ENCODE measurements around the gene FLT4. TPM values are rescaled to one million over a fixed set of nuclear protein-coding genes. Genes with fewer than 3 reads are reported as not detected.

FLT4 gene
- total RNA-seq, 1 experiment from 2014 or later = 0.44 TPM

DNA sequence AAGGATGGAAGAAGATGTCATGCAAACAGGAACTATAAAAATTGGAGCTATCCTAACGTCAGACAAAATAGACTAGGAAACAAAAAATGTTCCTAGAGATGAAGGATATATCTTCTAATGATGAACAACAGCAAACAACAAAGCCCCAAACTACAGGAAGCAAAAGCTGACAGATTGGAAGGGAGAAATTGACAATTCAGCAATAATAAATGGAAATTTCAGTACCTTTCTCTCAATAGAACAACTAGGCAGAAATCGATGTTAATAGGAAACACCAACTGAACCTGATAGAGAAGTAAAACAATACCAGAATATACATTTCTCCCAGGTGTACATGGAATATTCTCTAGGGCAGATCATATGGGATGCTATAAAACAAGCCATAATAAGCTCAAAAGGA lies 65.7 kb downstream of the FLT4 start:
- H3K36me3 ChIP-seq (ENCODE audit: control insufficient read depth, insufficient read depth, low read length) = no peaks in the 10 kb centered on the region
- no peak for TF ChIP-seq SIN3A (IDR thresholded peaks at IDR 0.05; ENCODE audit: borderline replicate concordance, insufficient read depth, low read depth, low read length)
- no peak for TF ChIP-seq CTCF (IDR thresholded peaks at IDR 0.05)
- no peak for TF ChIP-seq TCF7L2 (IDR thresholded peaks at IDR 0.05; ENCODE audit: low read depth, low read length)
- TF ChIP-seq, protein P1, sequence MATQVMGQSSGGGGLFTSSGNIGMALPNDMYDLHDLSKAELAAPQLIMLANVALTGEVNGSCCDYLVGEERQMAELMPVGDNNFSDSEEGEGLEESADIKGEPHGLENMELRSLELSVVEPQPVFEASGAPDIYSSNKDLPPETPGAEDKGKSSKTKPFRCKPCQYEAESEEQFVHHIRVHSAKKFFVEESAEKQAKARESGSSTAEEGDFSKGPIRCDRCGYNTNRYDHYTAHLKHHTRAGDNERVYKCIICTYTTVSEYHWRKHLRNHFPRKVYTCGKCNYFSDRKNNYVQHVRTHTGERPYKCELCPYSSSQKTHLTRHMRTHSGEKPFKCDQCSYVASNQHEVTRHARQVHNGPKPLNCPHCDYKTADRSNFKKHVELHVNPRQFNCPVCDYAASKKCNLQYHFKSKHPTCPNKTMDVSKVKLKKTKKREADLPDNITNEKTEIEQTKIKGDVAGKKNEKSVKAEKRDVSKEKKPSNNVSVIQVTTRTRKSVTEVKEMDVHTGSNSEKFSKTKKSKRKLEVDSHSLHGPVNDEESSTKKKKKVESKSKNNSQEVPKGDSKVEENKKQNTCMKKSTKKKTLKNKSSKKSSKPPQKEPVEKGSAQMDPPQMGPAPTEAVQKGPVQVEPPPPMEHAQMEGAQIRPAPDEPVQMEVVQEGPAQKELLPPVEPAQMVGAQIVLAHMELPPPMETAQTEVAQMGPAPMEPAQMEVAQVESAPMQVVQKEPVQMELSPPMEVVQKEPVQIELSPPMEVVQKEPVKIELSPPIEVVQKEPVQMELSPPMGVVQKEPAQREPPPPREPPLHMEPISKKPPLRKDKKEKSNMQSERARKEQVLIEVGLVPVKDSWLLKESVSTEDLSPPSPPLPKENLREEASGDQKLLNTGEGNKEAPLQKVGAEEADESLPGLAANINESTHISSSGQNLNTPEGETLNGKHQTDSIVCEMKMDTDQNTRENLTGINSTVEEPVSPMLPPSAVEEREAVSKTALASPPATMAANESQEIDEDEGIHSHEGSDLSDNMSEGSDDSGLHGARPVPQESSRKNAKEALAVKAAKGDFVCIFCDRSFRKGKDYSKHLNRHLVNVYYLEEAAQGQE (IDR thresholded peaks at IDR 0.05; ENCODE audit: insufficient read depth in 1 of 2, low read depth in 2 of 2, low read length in 1 of 2) = no peak
- no peak for TF ChIP-seq POLR2AphosphoS5 (IDR thresholded peaks at IDR 0.05; ENCODE audit: low read depth, low read length)
- in situ Hi-C loops (cut with HindIII; ENCODE audit: low pct_unique_long_range_greater_than_20kb, low sequenced_read_pairs) = no loop called here
- no peak overlapping the region for H3K27ac ChIP-seq (ENCODE audit: low read length)
- H3K4me3 ChIP-seq (ENCODE audit: low read depth in 2 of 2, low read length in 2 of 2) = no peak overlapping the region
- no peaks in the 10 kb centered on the region; the same call in none of the 2 replicates for H3K27me3 ChIP-seq (ENCODE audit: control insufficient read depth, insufficient read depth, low read length)
- BruUV-seq (replicated peaks) = TSS peak; percentile 40
- no peak for DNase-seq (ENCODE audit: low read depth, low spot score)
- no peak for ATAC-seq
- H3K9me3 ChIP-seq (ENCODE audit: control insufficient read depth, insufficient read depth, low read depth, low read length) = no peaks in the 10 kb centered on the region
- intact Hi-C loops (cut with micrococcal nuclease; ENCODE audit: unreplicated experiment) = no loop called here
- POLR2A ChIA-PET = no interaction called here
- no peaks in the 10 kb centered on the region for H3K4me1 ChIP-seq (ENCODE audit: control insufficient read depth, insufficient read depth, low read length)
- CTCF ChIA-PET = no interaction called here

GRCh38 chr5:180580681-180581080 lies 68.7 kb downstream of the FLT4 start:
- Histone ChIP-seq H3K27ac (ENCODE audit: low read length) (no peak overlapping the region), H3K4me3 (ENCODE audit: low read depth in 2 of 2, low read length in 2 of 2) (no peak overlapping the region), H3K4me1 (ENCODE audit: control insufficient read depth, insufficient read depth, low read length) (no peaks in the 10 kb centered on the region), H3K27me3 (ENCODE audit: control insufficient read depth, insufficient read depth, low read length) (no peaks in the 10 kb centered on the region; the same call in 1 of the 2 replicates), H3K36me3 (ENCODE audit: control insufficient read depth, insufficient read depth, low read length) (peaks cover 8% of the 10 kb centered on the region; the same call in 1 of the 2 replicates), H3K9me3 (ENCODE audit: control insufficient read depth, insufficient read depth, low read depth, low read length) (no peaks in the 10 kb centered on the region)
- POLR2A ChIA-PET = no interaction called here
- intact Hi-C loops (cut with micrococcal nuclease; ENCODE audit: unreplicated experiment) (no loop called here), in situ Hi-C loops (cut with HindIII; ENCODE audit: low pct_unique_long_range_greater_than_20kb, low sequenced_read_pairs) (no loop called here)
- DNase-seq (ENCODE audit: low read depth, low spot score) = no peak
- BruUV-seq (replicated peaks) = no TSS peak
- ATAC-seq = no peak
- TF ChIP-seq TCF7L2 (IDR thresholded peaks at IDR 0.05; ENCODE audit: low read depth, low read length) (no peak), SIN3A (IDR thresholded peaks at IDR 0.05; ENCODE audit: borderline replicate concordance, insufficient read depth, low read depth, low read length) (no peak), POLR2AphosphoS5 (IDR thresholded peaks at IDR 0.05; ENCODE audit: low read depth, low read length) (no peak)
- TF ChIP-seq, protein P1 (IDR thresholded peaks at IDR 0.05; ENCODE audit: insufficient read depth in 1 of 2, low read depth in 2 of 2, low read length in 1 of 2) = no peak
- CTCF ChIA-PET = no interaction called here
